ENCODE measurements around the gene COX19. TPM values are rescaled to one million over a fixed set of nuclear protein-coding genes. Genes with fewer than 3 reads are reported as not detected.

COX19 gene
- total RNA-seq, 2 donors from 2014 or later, result 7.2 to 18.1 TPM

DNA sequence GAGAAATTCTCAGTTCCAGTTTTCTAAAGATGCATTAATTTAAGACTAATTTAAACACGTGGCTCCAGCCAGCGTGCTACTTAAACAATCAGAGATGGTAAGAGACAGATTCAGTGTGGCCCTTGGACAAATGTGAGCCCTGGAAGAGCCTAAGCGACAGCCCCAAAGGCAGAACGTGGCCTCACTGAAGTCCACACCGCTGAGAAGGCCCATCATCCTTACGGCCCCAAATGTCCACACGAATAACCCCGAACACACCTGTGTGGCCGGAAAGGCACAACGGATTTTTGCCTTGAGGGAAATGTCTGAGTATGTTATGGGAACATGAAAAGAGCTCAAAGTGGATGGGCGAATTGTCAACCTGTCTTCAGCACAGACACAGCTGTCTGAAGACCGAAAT, 3.2 kb downstream of the COX19 start:
- no peak for TF ChIP-seq CTCF (IDR thresholded peaks at IDR 0.05)
- peaks cover 15 to 26% of the 10 kb centered on the region in 2 donors for H3K4me1 ChIP-seq (ENCODE audit: control insufficient read depth in 1 of 2, low read depth in 2 of 2)
- no peaks in the 10 kb centered on the region for H3K9me3 ChIP-seq
- no peaks in the 10 kb centered on the region for H3K27me3 ChIP-seq (replicated peaks; ENCODE audit: insufficient read depth)
- peaks cover 42% of the 10 kb centered on the region for H3K36me3 ChIP-seq
- DNase-seq (ENCODE audit: low spot score), result no peak
- H3K27ac ChIP-seq, result no peak overlapping the region
- no peak overlapping the region for H3K4me3 ChIP-seq
- no peak for ATAC-seq (ENCODE audit: insufficient number of reproducible peaks, low FRiP score, low read depth)

- Histone ChIP-seq H3K4me3 (no peak overlapping the region), H3K27me3 (replicated peaks; ENCODE audit: insufficient read depth) (no peaks in the 10 kb centered on the region), H3K9me3 (no peaks in the 10 kb centered on the region), H3K27ac (no peak overlapping the region), H3K4me1 (ENCODE audit: control insufficient read depth in 1 of 2, low read depth in 2 of 2) (peaks cover 18 to 36% of the 10 kb centered on the region in 2 donors), H3K36me3 (peaks cover 47% of the 10 kb centered on the region)
- no peak for TF ChIP-seq CTCF (IDR thresholded peaks at IDR 0.05)
- DNase-seq (ENCODE audit: low spot score) (no peak), ATAC-seq (ENCODE audit: insufficient number of reproducible peaks, low FRiP score, low read depth) (no peak)
Observed at GRCh38 chr7:970744-971143, 4.6 kb downstream of the COX19 start.

GRCh38 chr7:969403-969802, 5.9 kb downstream of the COX19 start:
- Histone ChIP-seq H3K36me3 (peaks cover 47% of the 10 kb centered on the region), H3K27me3 (replicated peaks; ENCODE audit: insufficient read depth) (no peaks in the 10 kb centered on the region), H3K9me3 (no peaks in the 10 kb centered on the region), H3K27ac (no peak overlapping the region), H3K4me3 (no peak overlapping the region), H3K4me1 (ENCODE audit: control insufficient read depth in 1 of 2, low read depth in 2 of 2) (peaks cover 27 to 43% of the 10 kb centered on the region in 2 donors)
- no peak for ATAC-seq (ENCODE audit: insufficient number of reproducible peaks, low FRiP score, low read depth)
- no peak for TF ChIP-seq CTCF (IDR thresholded peaks at IDR 0.05)
- DNase-seq (ENCODE audit: low spot score), result no peak

DNA sequence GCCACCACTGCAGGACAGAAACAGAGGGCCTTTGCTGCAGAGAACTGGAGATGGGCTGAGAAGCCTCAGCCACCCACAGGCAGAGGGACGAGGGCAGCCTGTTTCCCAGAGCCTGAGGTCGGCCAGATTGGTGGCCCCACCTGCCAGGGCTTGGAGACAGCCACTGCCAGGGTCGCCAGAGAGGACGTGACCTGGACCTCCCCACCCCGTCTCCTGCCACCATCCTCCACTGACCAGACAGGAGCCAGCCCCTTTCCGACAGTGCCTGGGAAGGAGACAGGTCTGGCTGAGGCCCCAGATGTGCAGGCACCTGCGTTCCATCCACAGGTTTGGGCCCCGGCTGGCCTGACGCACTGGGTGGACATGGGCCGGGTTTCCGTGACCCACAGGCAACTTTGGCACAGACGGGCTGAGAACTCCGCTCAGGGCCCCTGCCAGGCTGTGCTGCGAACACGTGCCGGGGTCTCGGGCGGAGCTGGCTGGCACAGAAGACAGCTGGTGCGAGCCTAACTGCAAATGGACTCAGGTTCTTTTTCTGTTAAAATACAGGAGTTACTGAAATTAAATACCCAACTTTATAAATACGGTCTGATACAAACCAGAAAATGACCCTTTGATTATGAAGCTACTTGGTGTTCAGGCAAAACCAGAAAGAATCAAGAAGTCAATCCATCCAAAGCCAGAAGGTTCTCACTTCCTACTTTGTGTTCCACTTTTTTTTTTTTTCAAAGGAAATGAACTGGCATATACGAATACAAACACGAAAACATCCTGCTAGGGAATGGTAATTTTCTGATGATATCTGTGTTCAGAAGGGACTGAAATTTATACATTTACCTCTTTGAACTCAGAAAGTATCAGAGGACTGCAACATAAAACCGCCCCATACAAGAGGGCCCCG, 6.9 kb downstream of the COX19 start:
- Histone ChIP-seq H3K9me3 (no peaks in the 10 kb centered on the region), H3K4me3 (no peak overlapping the region), H3K36me3 (peaks cover 47% of the 10 kb centered on the region), H3K27me3 (replicated peaks; ENCODE audit: insufficient read depth) (no peaks in the 10 kb centered on the region), H3K27ac (no peak overlapping the region), H3K4me1 (ENCODE audit: control insufficient read depth in 1 of 2, low read depth in 2 of 2) (peaks cover 25 to 43% of the 10 kb centered on the region in 2 donors)
- no peak for ATAC-seq (ENCODE audit: insufficient number of reproducible peaks, low FRiP score, low read depth)
- no peak for DNase-seq (ENCODE audit: low spot score)
- no peak for TF ChIP-seq CTCF (IDR thresholded peaks at IDR 0.05)

DNA sequence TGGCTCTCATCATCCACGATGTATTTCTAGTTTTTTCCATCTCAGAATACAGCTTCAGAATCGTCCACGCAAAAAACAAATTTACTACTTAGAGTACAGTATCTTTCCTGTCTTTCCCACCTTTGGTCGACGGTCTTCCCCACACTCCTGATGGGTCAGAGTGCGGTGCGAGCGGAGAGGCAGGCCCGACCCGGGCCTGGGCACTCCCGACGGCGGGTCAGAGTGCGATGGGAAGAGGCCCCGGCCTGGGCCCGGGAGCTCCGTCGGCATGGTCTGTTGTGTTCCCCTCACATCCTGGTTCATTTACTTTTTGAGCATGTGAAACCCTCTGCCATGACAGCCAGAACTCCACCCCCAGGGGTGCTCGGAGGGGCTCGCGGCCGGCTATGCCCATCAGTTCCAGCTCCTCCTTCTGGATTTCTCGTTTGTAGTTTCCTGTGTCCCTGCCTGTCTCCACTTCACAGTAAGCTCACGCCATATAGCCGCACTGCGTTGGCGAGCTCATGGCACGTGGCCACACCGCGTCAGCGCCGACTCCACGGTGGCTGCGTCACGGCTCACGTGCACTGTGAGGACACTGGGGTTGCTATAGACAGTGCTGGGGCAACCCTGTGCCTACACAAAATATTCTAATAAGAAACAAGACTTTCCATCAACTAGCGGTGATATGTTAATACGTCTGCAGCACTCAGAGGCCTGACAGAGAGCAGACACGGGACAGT, 7.8 kb downstream of the COX19 start:
- Histone ChIP-seq H3K27ac (no peak overlapping the region), H3K36me3 (peaks cover 40% of the 10 kb centered on the region), H3K9me3 (no peaks in the 10 kb centered on the region), H3K4me3 (no peak overlapping the region), H3K27me3 (replicated peaks; ENCODE audit: insufficient read depth) (no peaks in the 10 kb centered on the region), H3K4me1 (ENCODE audit: control insufficient read depth in 1 of 2, low read depth in 2 of 2) (peaks cover 22 to 44% of the 10 kb centered on the region in 2 donors)
- DNase-seq (ENCODE audit: low spot score) (no peak), ATAC-seq (ENCODE audit: insufficient number of reproducible peaks, low FRiP score, low read depth) (no peak)
- TF ChIP-seq CTCF (IDR thresholded peaks at IDR 0.05), result no peak

Data from thoracic aorta (tissue), 2 donors.